GM18526 (cell line): ENCODE results near the gene DNER.

Experiments used
- POLR2A ChIP-seq: IDR thresholded peaks from 3 replicates; pipeline ENCODE4 v1.6.1; 2011; ENCODE audit not compliant: insufficient read length; ENCODE audit errors: extremely low read depth

Gene DNER

GRCh38 chr2:229653531-229653930 lies 60.8 kb downstream of the DNER start:
- TF ChIP-seq POLR2A: no peak

GRCh38 chr2:229652796-229653195 lies 61.6 kb downstream of the DNER start:
- TF ChIP-seq POLR2A: no peak

GRCh38 chr2:229650901-229651300 lies 63.5 kb downstream of the DNER start:
- no peak for TF ChIP-seq POLR2A

GRCh38 chr2:229650059-229650458 lies 64.3 kb downstream of the DNER start:
- no peak for TF ChIP-seq POLR2A

- TF ChIP-seq POLR2A: no peak
These were observed 68.1 kb downstream of the DNER start for GRCh38 chr2:229646186-229646723.

- no peak for TF ChIP-seq POLR2A
These were observed 72.0 kb downstream of the DNER start for GRCh38 chr2:229642371-229642770.

- TF ChIP-seq POLR2A: no peak
These were observed 72.7 kb downstream of the DNER start for GRCh38 chr2:229641676-229642075.

- no peak for TF ChIP-seq POLR2A
These were observed 73.7 kb downstream of the DNER start for GRCh38 chr2:229640636-229641035.

- no peak for TF ChIP-seq POLR2A
These were observed 77.8 kb downstream of the DNER start for GRCh38 chr2:229636571-229636970.

GRCh38 chr2:229635371-229635680 lies 79.0 kb downstream of the DNER start:
- no peak for TF ChIP-seq POLR2A

GRCh38 chr2:229634601-229635370 lies 79.6 kb downstream of the DNER start:
- TF ChIP-seq POLR2A: no peak

- no peak for TF ChIP-seq POLR2A
These were observed 80.8 kb downstream of the DNER start for GRCh38 chr2:229633556-229633955.

- no peak for TF ChIP-seq POLR2A
These were observed 85.3 kb downstream of the DNER start for GRCh38 chr2:229629039-229629438.

- TF ChIP-seq POLR2A: no peak
These were observed 86.6 kb downstream of the DNER start for GRCh38 chr2:229627728-229628127.

- TF ChIP-seq POLR2A: no peak
These were observed 91.6 kb downstream of the DNER start for GRCh38 chr2:229622495-229623355.

- no peak for TF ChIP-seq POLR2A
These were observed 93.6 kb downstream of the DNER start for GRCh38 chr2:229620759-229621158.
